HepG2 (cell line): ENCODE data around the gene JHY. TPM values are rescaled to one million over a fixed set of nuclear protein-coding genes. Genes with fewer than 3 reads are reported as not detected.

Experiments used
- ATAC-seq: fragments of 200-7000 bp; cut with Tn5 transposase; 3 replicates; pipeline ENCODE4 v1.9.1; 2020; ENCODE audit warnings: mild to moderate bottlenecking, moderate library complexity
- BruUV-seq: library from RNA; stranded (reverse); fragments of 400-500 nt; replicated peaks from 2 replicates; lab custom pipeline; 2021; lab: Mats Ljungman, UMichigan
- CTCF ChIA-PET: fragments of 300-600 bp; formaldehyde crosslinking; extraction: SDS; loops from one replicate; lab custom pipeline; 2021; ENCODE audit warnings: low total read pairs, inconsistent platforms, low intra/inter-chr PET ratio; lab: Yijun Ruan, JAX
- POLR2A ChIA-PET: fragments of 350-600 bp; sonication (Branson Sonifier 250); formaldehyde crosslinking; loops from one replicate; lab custom pipeline; 2020; ENCODE audit warnings: antibody characterized with exemption, inconsistent platforms; lab: Yijun Ruan, JAX
- DNase-seq: peaks from one replicate; pipeline ENCODE4 v3.0.0-alpha.2; 2015; ENCODE audit warnings: low spot score
- FAIRE-seq: peaks from 3 replicates; lab custom pipeline; 2011; peaks lifted over from hg19 to GRCh38; lab: Jason Lieb, UNC
- H2AFZ ChIP-seq: one replicate; pipeline ENCODE4 v1.6.1; 2011; ENCODE audit warnings: low read length, inconsistent platforms
- H3K27ac ChIP-seq: fragments of 300-600 bp; 3 replicates; pipeline ENCODE4 v1.8.0; 2011; ENCODE audit warnings: mixed run types, mild to moderate bottlenecking, mixed read lengths, low read length, inconsistent platforms; ENCODE audit not compliant: insufficient read depth; ENCODE audit errors: extremely low read length
- H3K27me3 ChIP-seq, 2 experiments: fragments of 200-600 bp in 1 of 2; 2 replicates in 1 of 2; 3 replicates in 1 of 2; pipeline versions ENCODE4 v1.6.0 to v1.8.0; 2011; ENCODE audit warnings: low read length in 2 of 2, mild to moderate bottlenecking in 2 of 2, moderate library complexity in 2 of 2, inconsistent platforms in 1 of 2; ENCODE audit not compliant: insufficient read depth in 2 of 2, control insufficient read depth in 1 of 2
- H3K36me3 ChIP-seq, 2 experiments: fragments of 200-600 bp in 1 of 2; replicated peaks in 1 of 2; 2 replicates in 1 of 2; 3 replicates in 1 of 2; pipeline versions ENCODE4 v1.5.1 to v1.8.0; 2011; ENCODE audit warnings: low read length in 2 of 2, inconsistent platforms in 1 of 2; ENCODE audit not compliant: insufficient read depth in 2 of 2, control insufficient read depth in 1 of 2
- H3K4me1 ChIP-seq: 2 replicates; pipeline ENCODE4 v1.5.1; 2012; ENCODE audit warnings: low read length, inconsistent platforms; ENCODE audit not compliant: insufficient read depth
- H3K4me2 ChIP-seq: 2 replicates; pipeline ENCODE4 v1.6.0; 2011; ENCODE audit warnings: low read depth, low read length, inconsistent platforms
- H3K4me3 ChIP-seq, 3 experiments: fragments of 200-600 bp in 1 of 3; sonication (generic), shearing (Covaris generic) in 1 of 3; replicated peaks in 1 of 3; 2 replicates each; pipeline ENCODE4 v1.5.1; 2011 to 2016; ENCODE audit warnings: low read length in 3 of 3, inconsistent platforms in 2 of 3, low read depth in 2 of 3, mild to moderate bottlenecking in 2 of 3, control low read depth in 1 of 3, mixed read lengths in 1 of 3; ENCODE audit not compliant: insufficient read depth in 1 of 3
- H3K79me2 ChIP-seq: one replicate; pipeline ENCODE4 v1.6.1; 2011; ENCODE audit warnings: low read length, inconsistent platforms; ENCODE audit not compliant: insufficient read depth
- H3K9ac ChIP-seq: 2 replicates; pipeline ENCODE4 v1.6.0; 2011; ENCODE audit warnings: mild to moderate bottlenecking, low read depth, low read length, inconsistent platforms; ENCODE audit not compliant: insufficient read depth
- H3K9me3 ChIP-seq: 2 replicates; pipeline ENCODE4 v1.5.1; 2012; ENCODE audit warnings: mild to moderate bottlenecking, low read length
- H4K20me1 ChIP-seq: 2 replicates; pipeline ENCODE4 v1.6.0; 2011; ENCODE audit warnings: inconsistent platforms, mild to moderate bottlenecking, low read length, moderate library complexity; ENCODE audit not compliant: insufficient read depth
- CCDC6 ChIP-seq: sonication (generic); formaldehyde crosslinking; IDR thresholded peaks from 2 replicates; pipeline ENCODE4 v1.8.1; 2022; ENCODE audit warnings: mild to moderate bottlenecking, missing genetic modification reagents, moderate library complexity
- CEBPG ChIP-seq: IDR thresholded peaks from 2 replicates; pipeline ENCODE4 v1.6.1; 2016
- HMG20A ChIP-seq: IDR thresholded peaks from 2 replicates; pipeline ENCODE4 v1.6.1; 2016; ENCODE audit warnings: borderline replicate concordance
- LCORL ChIP-seq, 2 experiments: fragments of 450-650 bp in 1 of 2; sonication (generic) in 1 of 2; formaldehyde crosslinking in 1 of 2; IDR thresholded peaks; 2 replicates each; pipeline versions ENCODE4 v1.5.0 to v1.6.1; 2017 to 2020; ENCODE audit warnings: antibody characterized with exemption in 1 of 2, missing genetic modification reagents in 1 of 2
- MBNL3 ChIP-seq: fragments of 250-450 bp; sonication (Bioruptor Pico); conservative IDR thresholded peaks from 2 replicates; pipeline ENCODE4 v1.8.0; 2022; ENCODE audit warnings: mild to moderate bottlenecking, inconsistent platforms
- MYNN ChIP-seq: sonication (generic); formaldehyde crosslinking; IDR thresholded peaks from 2 replicates; pipeline ENCODE4 v1.4.0; 2020; ENCODE audit warnings: mild to moderate bottlenecking, low read depth, missing genetic modification reagents
- SAFB2 ChIP-seq: sonication (generic); formaldehyde crosslinking; IDR thresholded peaks from 2 replicates; pipeline ENCODE4 v1.5.1; 2020; ENCODE audit warnings: missing genetic modification reagents, low read depth, mild to moderate bottlenecking, borderline replicate concordance
- SIX4 ChIP-seq: sonication (generic); formaldehyde crosslinking; IDR thresholded peaks from 2 replicates; pipeline ENCODE4 v1.4.0; 2020; ENCODE audit warnings: missing genetic modification reagents
- SMYD3 ChIP-seq: sonication (generic); formaldehyde crosslinking; IDR thresholded peaks from 2 replicates; pipeline ENCODE4 v1.8.1; 2023; ENCODE audit warnings: mild to moderate bottlenecking, missing genetic modification reagents
- SRY ChIP-seq: sonication (generic); formaldehyde crosslinking; IDR thresholded peaks from 2 replicates; pipeline ENCODE4 v1.8.0; 2022; ENCODE audit warnings: mild to moderate bottlenecking, missing genetic modification reagents
- TBP ChIP-seq: sonication (generic); formaldehyde crosslinking; IDR thresholded peaks from 2 replicates; pipeline ENCODE4 v1.5.0; 2020; ENCODE audit warnings: missing genetic modification reagents
- TRIM22 ChIP-seq: fragments of 450-650 bp; IDR thresholded peaks from 2 replicates; pipeline ENCODE4 v1.6.1; 2017
- ZNF260 ChIP-seq: sonication (generic); formaldehyde crosslinking; IDR thresholded peaks from 2 replicates; pipeline ENCODE4 v1.4.0; 2020; ENCODE audit warnings: missing genetic modification reagents, low read depth, mild to moderate bottlenecking, borderline replicate concordance
- ZNF597 ChIP-seq: sonication (generic); formaldehyde crosslinking; IDR thresholded peaks from 2 replicates; pipeline ENCODE4 v1.5.0; 2020; ENCODE audit warnings: missing genetic modification reagents
- WGBS: methylation state at CpG from one replicate; pipeline ENCODE4 v1.1.6; 2017; ENCODE audit warnings: low lambda C conversion rate; 5-methylcytosine and 5-hydroxymethylcytosine counted together
- in situ Hi-C: cut with HindIII; loops from 2 replicates; pipeline ENCODE4 v1.10.0; 2017; ENCODE audit warnings: low pct_unique_long_range_greater_than_20kb; ENCODE audit not compliant: extremely low pct_ligation_motif_present
- intact Hi-C: fragments of 100-400 bp; cut with micrococcal nuclease; formaldehyde crosslinking; loops from one replicate; pipeline ENCODE4 v1.10.0; 2022; ENCODE audit not compliant: unreplicated experiment
- polyA plus RNA-seq, 8 experiments: library from polyadenylated mRNA; depleted of rRNA in 3 of 8; stranded (reverse) in 7 of 8; unstranded in 1 of 8; fragments of >200 nt; fragmentation: Illumina TruSeq in 4 of 8; extraction: Trizol in 4 of 8; gene quantifications; 2 replicates each; pipeline versions ENCODE4 v1.2.1 to v1.2.3, GENCODE V29; 2011 to 2016; ENCODE audit warnings: low read depth in 4 of 8, missing spikeins in 1 of 8, mixed read lengths in 1 of 8; ENCODE audit not compliant: insufficient read depth in 1 of 8
- total RNA-seq, 5 experiments: library from RNA; depleted of rRNA; stranded (reverse); fragments of >200 nt; fragmentation: Illumina TruSeq; extraction: Trizol; gene quantifications; 2 replicates each; pipeline ENCODE4 v1.2.3, GENCODE V29; 2016; ENCODE audit warnings: low read depth in 1 of 5

JHY gene
- total and polyA plus RNA-seq, 2 of the 13 experiments (the other 11 are each of a cell fraction or from before 2014, with no cell fraction given), result not detected

- 16% methylated on average over 15 of the region's 26 CpGs for WGBS
- no TSS peak for BruUV-seq
These were observed 101.1 kb downstream of the JHY start for GRCh38 chr11:122983438-122984185.

More at GRCh38 chr11:122983438-122984185, 101.1 kb downstream of the JHY start:
- Histone ChIP-seq H3K9ac (no peak overlapping the region), H3K27me3 (peaks cover 5 to 55% of the 10 kb centered on the region in 2 experiments; a peak in 4 of 5 replicates), H3K36me3 (no peaks in the 10 kb centered on the region), H3K9me3 (no peaks in the 10 kb centered on the region), H3K79me2 (no peaks in the 10 kb centered on the region), H3K27ac (no peak overlapping the region), H4K20me1 (0 out of 2 replicates have a peak, but pooled peaks cover 4% of the 10 kb centered on the region), H2AFZ (no peak overlapping the region), H3K4me2 (no peak overlapping the region), H3K4me1 (no peaks in the 10 kb centered on the region), H3K4me3 (no peak overlapping the region)
- intact Hi-C loops, result no loop called here
- POLR2A ChIA-PET, result no interaction called here
- no peak for ATAC-seq
- in situ Hi-C loops, result no loop called here
- FAIRE-seq, result no peak
- TF ChIP-seq CCDC6 (CRISPR knock-in tag) (no peak), TBP (CRISPR knock-in tag) (no peak), ZNF597 (no peak), TRIM22 (no peak), MYNN (no peak), MBNL3 (CRISPR knock-in tag) (no peak), SRY (CRISPR knock-in tag) (no peak), ZNF260 (no peak), SAFB2 (CRISPR knock-in tag) (no peak), CEBPG (CRISPR knock-in tag) (no peak), LCORL (IDR thresholded peaks at IDR 0.05) (no peak), LCORL (CRISPR knock-in tag; IDR thresholded peaks at IDR 0.05) (no peak), HMG20A (CRISPR knock-in tag) (no peak), SIX4 (CRISPR knock-in tag) (no peak), SMYD3 (CRISPR knock-in tag) (no peak)
- CTCF ChIA-PET, result no interaction called here
- no peak for DNase-seq
